H1 (cell line): Measurements from ENCODE around the gene CAMTA1. TPM values are rescaled to one million over a fixed set of nuclear protein-coding genes. Genes with fewer than 3 reads are reported as not detected.

Experiments
- CTCF ChIA-PET: fragments of 300-600 bp; sonication (Branson Sonifier 250); formaldehyde crosslinking; loops from one replicate; lab custom pipeline; 2021; ENCODE audit not compliant: partially characterized antibody; lab: Charles Lee
- POLR2A ChIA-PET: fragments of 300-600 bp; sonication (Branson Sonifier 250); formaldehyde crosslinking; loops from one replicate; lab custom pipeline; 2021; ENCODE audit warnings: inconsistent platforms; ENCODE audit not compliant: partially characterized antibody; lab: Charles Lee
- DNase-seq, 2 experiments: peaks; one replicate each; pipeline versions ENCODE4 v3.0.0 to v3.0.0-alpha.2; 2010 to 2022; ENCODE audit warnings: low spot score in 2 of 2, low read depth in 1 of 2, mixed read lengths in 1 of 2
- FAIRE-seq: peaks from 2 replicates; lab custom pipeline; 2011; peaks lifted over from hg19 to GRCh38; lab: Jason Lieb, UNC
- H2AFZ ChIP-seq: 2 replicates; pipeline ENCODE4 v1.8.1; 2012; ENCODE audit warnings: low read length, inconsistent platforms
- H2AK5ac ChIP-seq: 2 replicates; pipeline ENCODE4 v1.6.1; 2013; ENCODE audit warnings: low read depth, low read length
- H2BK120ac ChIP-seq: replicated peaks from 2 replicates; pipeline ENCODE3; 2013; ENCODE audit warnings: low read depth, low read length, inconsistent platforms
- H2BK12ac ChIP-seq: 2 replicates; pipeline ENCODE4 v1.6.1; 2013; ENCODE audit warnings: low read depth, low read length
- H2BK15ac ChIP-seq: 2 replicates; pipeline ENCODE4 v1.6.1; 2013; ENCODE audit warnings: low read length
- H2BK20ac ChIP-seq: 2 replicates; pipeline ENCODE4 v1.6.1; 2013; ENCODE audit warnings: low read length
- H2BK5ac ChIP-seq: 2 replicates; pipeline ENCODE4 v1.6.1; 2013; ENCODE audit warnings: low read depth, low read length
- H3K14ac ChIP-seq: 2 replicates; pipeline ENCODE4 v1.6.1; 2013; ENCODE audit warnings: inconsistent platforms; ENCODE audit not compliant: insufficient read length
- H3K18ac ChIP-seq: 2 replicates; pipeline ENCODE4 v1.6.1; 2013; ENCODE audit warnings: low read length; ENCODE audit errors: extremely low read depth
- H3K23ac ChIP-seq: 2 replicates; pipeline ENCODE4 v1.6.1; 2013; ENCODE audit warnings: inconsistent platforms; ENCODE audit not compliant: insufficient read length
- H3K23me2 ChIP-seq: 2 replicates; pipeline ENCODE4 v1.6.1; 2013; ENCODE audit warnings: low read depth, low read length
- H3K27ac ChIP-seq: 2 replicates; pipeline ENCODE4 v1.6.1; 2011; ENCODE audit warnings: low read depth, low read length, inconsistent platforms
- H3K27me3 ChIP-seq, 4 experiments: replicated peaks in 1 of 4; 1 replicate in 1 of 4; 2 replicates in 3 of 4; pipeline versions ENCODE4 v1.6.1 to v1.8.1; 2011 to 2013; ENCODE audit warnings: low read length in 3 of 4, mild to moderate bottlenecking in 3 of 4, inconsistent platforms in 2 of 4, mixed read lengths in 2 of 4, moderate library complexity in 1 of 4; ENCODE audit not compliant: control insufficient read depth in 3 of 4, insufficient read depth in 3 of 4; ENCODE audit errors: extremely low read depth in 1 of 4
- H3K36me3 ChIP-seq, 4 experiments: 2 replicates each; pipeline versions ENCODE4 v1.6.1 to v1.8.1; 2011 to 2013; ENCODE audit warnings: mild to moderate bottlenecking in 4 of 4, low read length in 3 of 4, moderate library complexity in 2 of 4, control low read depth in 1 of 4, inconsistent platforms in 1 of 4; ENCODE audit not compliant: insufficient read depth in 4 of 4, control insufficient read depth in 2 of 4
- H3K4ac ChIP-seq: replicated peaks from 2 replicates; pipeline ENCODE3; 2013; ENCODE audit warnings: low read length, low read depth, mixed read lengths, inconsistent platforms; ENCODE audit not compliant: insufficient read length
- H3K4me1 ChIP-seq, 4 experiments: replicated peaks in 1 of 4; 1 replicate in 1 of 4; 2 replicates in 3 of 4; pipeline versions ENCODE4 v1.6.1 to v1.8.1; 2011 to 2013; ENCODE audit warnings: low read length in 3 of 4, inconsistent platforms in 2 of 4, mixed read lengths in 1 of 4; ENCODE audit not compliant: insufficient read depth in 4 of 4, control insufficient read depth in 3 of 4
- H3K4me2 ChIP-seq, 2 experiments: 2 replicates each; pipeline versions ENCODE4 v1.6.1 to v1.8.1; 2011 to 2013; ENCODE audit warnings: low read depth in 2 of 2, low read length in 2 of 2, control low read depth in 1 of 2, inconsistent platforms in 1 of 2, mild to moderate bottlenecking in 1 of 2; ENCODE audit not compliant: insufficient read depth in 1 of 2
- H3K4me3 ChIP-seq, 4 experiments: fragments of 200-600, 300-600 bp in 1 of 4; sonication (generic), shearing (Covaris generic), sonication (Bioruptor Twin) in 1 of 4; 2 replicates each; pipeline versions ENCODE4 v1.5.1 to v1.8.1; 2011 to 2016; ENCODE audit warnings: low read length in 4 of 4, low read depth in 3 of 4, control low read depth in 2 of 4, inconsistent platforms in 2 of 4, mild to moderate bottlenecking in 2 of 4, mixed read lengths in 1 of 4, moderate library complexity in 1 of 4; ENCODE audit not compliant: insufficient read depth in 2 of 4; ENCODE audit errors: extremely low read depth in 1 of 4
- H3K56ac ChIP-seq: replicated peaks from 2 replicates; pipeline ENCODE3; 2013; ENCODE audit warnings: low read depth, mild to moderate bottlenecking, mixed read lengths, low read length, inconsistent platforms; ENCODE audit not compliant: insufficient read length
- H3K79me1 ChIP-seq: 2 replicates; pipeline ENCODE4 v1.6.1; 2013; ENCODE audit warnings: low read depth, low read length, control low read depth
- H3K79me2 ChIP-seq, 2 experiments: 2 replicates each; pipeline versions ENCODE4 v1.6.1 to v1.8.1; 2012 to 2013; ENCODE audit warnings: low read length in 2 of 2, mild to moderate bottlenecking in 2 of 2, inconsistent platforms in 1 of 2; ENCODE audit not compliant: insufficient read depth in 2 of 2, control insufficient read depth in 1 of 2
- H3K9ac ChIP-seq, 4 experiments: replicated peaks in 1 of 4; 1 replicate in 1 of 4; 2 replicates in 3 of 4; pipeline versions ENCODE4 v1.6.1 to v1.8.1; 2011 to 2013; ENCODE audit warnings: low read depth in 3 of 4, low read length in 3 of 4, control low read depth in 2 of 4, mild to moderate bottlenecking in 2 of 4, moderate library complexity in 2 of 4, inconsistent platforms in 1 of 4; ENCODE audit errors: extremely low read depth in 1 of 4
- H3K9me3 ChIP-seq, 2 experiments: 2 replicates each; pipeline versions ENCODE4 v1.6.1 to v1.8.1; 2012 to 2013; ENCODE audit warnings: mild to moderate bottlenecking in 2 of 2, moderate library complexity in 2 of 2, control low read depth in 1 of 2, inconsistent platforms in 1 of 2, low read depth in 1 of 2, low read length in 1 of 2, mixed read lengths in 1 of 2; ENCODE audit not compliant: insufficient read depth in 2 of 2
- H4K20me1 ChIP-seq, 2 experiments: replicated peaks in 1 of 2; 2 replicates each; pipeline versions ENCODE3 to v1.8.1; 2011 to 2013; ENCODE audit warnings: inconsistent platforms in 2 of 2, low read length in 2 of 2, mild to moderate bottlenecking in 1 of 2; ENCODE audit not compliant: insufficient read depth in 2 of 2, control insufficient read depth in 1 of 2
- H4K5ac ChIP-seq: 2 replicates; pipeline ENCODE4 v1.6.1; 2013; ENCODE audit warnings: low read length, low read depth, mixed read lengths, inconsistent platforms; ENCODE audit not compliant: insufficient read length
- H4K8ac ChIP-seq: 2 replicates; pipeline ENCODE4 v1.8.0; 2013; ENCODE audit warnings: mild to moderate bottlenecking, moderate library complexity, low read length, inconsistent platforms; ENCODE audit not compliant: insufficient read depth; ENCODE audit errors: extremely low read depth
- H4K91ac ChIP-seq: replicated peaks from 2 replicates; pipeline ENCODE3; 2013; ENCODE audit warnings: low read length, mixed read lengths, inconsistent platforms; ENCODE audit not compliant: insufficient read length
- CTBP2 ChIP-seq: IDR thresholded peaks from 2 replicates; pipeline ENCODE4 v1.7.0; 2011; ENCODE audit warnings: borderline replicate concordance, mild to moderate bottlenecking, moderate library complexity, mixed read lengths, low read length; ENCODE audit not compliant: insufficient read depth, insufficient read length
- EZH2 ChIP-seq: fragments of 200-600 bp; sonication (generic); IDR thresholded peaks from 2 replicates; pipeline ENCODE4 v1.7.1; 2012; ENCODE audit warnings: low read depth, mild to moderate bottlenecking, moderate library complexity, low read length, inconsistent platforms; ENCODE audit not compliant: severe bottlenecking
- NANOG ChIP-seq: IDR thresholded peaks from 2 replicates; pipeline ENCODE4 v1.6.1; 2011; ENCODE audit warnings: low read length, low read depth, mild to moderate bottlenecking, inconsistent platforms; ENCODE audit not compliant: insufficient read depth, poor library complexity, severe bottlenecking
- SP1 ChIP-seq: IDR thresholded peaks from 2 replicates; pipeline ENCODE4 v1.6.1; 2011; ENCODE audit warnings: low read depth, low read length
- WGBS, 2 experiments: shearing (Covaris generic) in 1 of 2; methylation state at CpG; one replicate each; pipeline versions ENCODE4 v1.1.6 to v1.1.7; 2013 to 2015; ENCODE audit warnings: low lambda C conversion rate in 2 of 2, mixed read lengths in 2 of 2, inconsistent platforms in 1 of 2, low coverage in 1 of 2, missing lambda C conversion rate in 1 of 2; ENCODE audit not compliant: insufficient replicate concordance in 2 of 2, insufficient coverage in 1 of 2, insufficient read length in 1 of 2; ENCODE audit errors: extremely low coverage in 1 of 2, missing lambda C conversion rate in 1 of 2; 5-methylcytosine and 5-hydroxymethylcytosine counted together
- polyA plus RNA-seq, 7 experiments: library from polyadenylated mRNA; depleted of rRNA in 3 of 7; stranded (reverse) in 5 of 7; unstranded in 2 of 7; fragments of >200 nt in 5 of 7; fragments of 200-250 nt in 2 of 7; gene quantifications; 1 replicate in 5 of 7; 2 replicates in 1 of 7; 4 replicates in 1 of 7; pipeline versions ENCODE4 v1.2.1 to v1.2.3, GENCODE V29; 2011 to 2013; ENCODE audit warnings: missing spikeins in 2 of 7, mixed read lengths in 2 of 7
- total RNA-seq: library from RNA; stranded (reverse); fragmentation: NEBNext Ultra II Directional; extraction: Animal tissue kit (Norgen Biotek cat#: 25700); gene quantifications from 2 replicates; pipeline ENCODE4 v1.2.1, GENCODE V29; 2021

Gene CAMTA1
- total and polyA plus RNA-seq, 2 of the 8 experiments (the other 6 are each of a cell fraction or from before 2014, with no cell fraction given): 65.0 to 119 TPM

- H3K27ac ChIP-seq: no peak overlapping the region
- H2AFZ ChIP-seq: no peak overlapping the region
- WGBS, 2 experiments: 87% methylated on average over 10 of the region's 10 CpGs; no CpG with 5 or more reads in 1 of the 2 experiments
- H3K4me3 ChIP-seq: no peak overlapping the region
- H2BK120ac ChIP-seq: no peak overlapping the region
- H3K4me2 ChIP-seq: no peak overlapping the region
- no peak for FAIRE-seq
- H4K20me1 ChIP-seq: no peaks in the 10 kb centered on the region
- H3K14ac ChIP-seq: no peak overlapping the region
- H4K5ac ChIP-seq: no peak overlapping the region
- peak overlapping the region; percentile 63; the same call in 1 of the 2 replicates for H2BK5ac ChIP-seq
- no peak overlapping the region for H2AK5ac ChIP-seq
- POLR2A ChIA-PET: no interaction called here
- no peak overlapping the region for H3K9ac ChIP-seq
- no peak overlapping the region for H3K56ac ChIP-seq
- H3K27me3 ChIP-seq: no peaks in the 10 kb centered on the region
- no peak overlapping the region for H3K23ac ChIP-seq
- H4K91ac ChIP-seq: no peak overlapping the region
- H3K79me2 ChIP-seq: no peaks in the 10 kb centered on the region
- H4K8ac ChIP-seq: peak overlapping the region; percentile 3
- TF ChIP-seq CTBP2 (no peak), NANOG (no peak), SP1 (no peak), EZH2 (no peak)
- H3K9me3 ChIP-seq: no peaks in the 10 kb centered on the region
- no peak for DNase-seq
- H3K79me1 ChIP-seq: no peaks in the 10 kb centered on the region
- H3K23me2 ChIP-seq: no peaks in the 10 kb centered on the region
- H2BK12ac ChIP-seq: no peak overlapping the region
- no peaks in the 10 kb centered on the region for H3K36me3 ChIP-seq
- 0 out of 2 replicates have a peak overlapping the region, but pooled peaks have one; percentile 34 for H2BK20ac ChIP-seq
- no peak overlapping the region for H2BK15ac ChIP-seq
- CTCF ChIA-PET: interaction anchor here (1.0 to 1.1 kb wide), 2 partner anchors 11 to 116 kb away, joined by 3 to 5 read pairs; no protein-coding TSS in a partner anchor
- peak overlapping the region; percentile 7; the same call in 1 of the 2 replicates for H3K18ac ChIP-seq
- H3K4me1 ChIP-seq: no peaks in the 10 kb centered on the region; a peak in 2 of 7 replicates
- no peak overlapping the region for H3K4ac ChIP-seq
Observed at GRCh38 chr1:7348073-7348472, 562.8 kb downstream of the CAMTA1 start.
